Measurements from ENCODE around the gene LTB4R2.

DNA sequence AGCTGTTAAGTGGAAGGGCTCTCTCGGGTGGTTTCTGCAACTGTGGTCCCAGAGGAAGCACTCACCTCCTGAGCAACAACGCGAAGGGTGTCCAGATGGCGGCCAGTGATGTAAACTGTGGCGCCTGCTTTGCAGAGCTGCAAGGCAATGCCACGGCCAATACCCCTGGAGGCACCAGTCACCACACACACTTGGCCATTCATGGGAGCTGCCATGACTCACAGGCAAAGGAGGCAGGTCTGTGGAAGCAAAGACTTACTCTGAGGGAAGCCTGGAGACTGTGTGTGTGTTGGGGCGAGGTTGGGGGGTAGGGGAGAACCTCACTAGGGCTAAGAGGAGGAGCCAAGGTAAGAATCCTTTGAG lies 11.1 kb upstream of the LTB4R2 start:
- TF ChIP-seq, protein P1, sequence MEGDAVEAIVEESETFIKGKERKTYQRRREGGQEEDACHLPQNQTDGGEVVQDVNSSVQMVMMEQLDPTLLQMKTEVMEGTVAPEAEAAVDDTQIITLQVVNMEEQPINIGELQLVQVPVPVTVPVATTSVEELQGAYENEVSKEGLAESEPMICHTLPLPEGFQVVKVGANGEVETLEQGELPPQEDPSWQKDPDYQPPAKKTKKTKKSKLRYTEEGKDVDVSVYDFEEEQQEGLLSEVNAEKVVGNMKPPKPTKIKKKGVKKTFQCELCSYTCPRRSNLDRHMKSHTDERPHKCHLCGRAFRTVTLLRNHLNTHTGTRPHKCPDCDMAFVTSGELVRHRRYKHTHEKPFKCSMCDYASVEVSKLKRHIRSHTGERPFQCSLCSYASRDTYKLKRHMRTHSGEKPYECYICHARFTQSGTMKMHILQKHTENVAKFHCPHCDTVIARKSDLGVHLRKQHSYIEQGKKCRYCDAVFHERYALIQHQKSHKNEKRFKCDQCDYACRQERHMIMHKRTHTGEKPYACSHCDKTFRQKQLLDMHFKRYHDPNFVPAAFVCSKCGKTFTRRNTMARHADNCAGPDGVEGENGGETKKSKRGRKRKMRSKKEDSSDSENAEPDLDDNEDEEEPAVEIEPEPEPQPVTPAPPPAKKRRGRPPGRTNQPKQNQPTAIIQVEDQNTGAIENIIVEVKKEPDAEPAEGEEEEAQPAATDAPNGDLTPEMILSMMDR (IDR thresholded peaks at IDR 0.05), result no peak
- no peak for TF ChIP-seq POLR2A (IDR thresholded peaks at IDR 0.05)

All from lower leg skin (tissue), 3 donors.